ENCODE data around the gene DPP9. TPM values are rescaled to one million over a fixed set of nuclear protein-coding genes. Genes with fewer than 3 reads are reported as not detected.

The DPP9 gene
- total RNA-seq, 1 donor from 2014 or later, result 42.9 TPM

- Mint-ChIP-seq H3K36me3 (peaks cover 12% of the 10 kb centered on the region), H3K9me3 (no peaks in the 10 kb centered on the region), H3K4me3 (no peak overlapping the region), H3K27me3 (no peaks in the 10 kb centered on the region), H3K27ac (no peak overlapping the region), H3K4me1 (ENCODE audit: unreplicated experiment) (no peaks in the 10 kb centered on the region)
- TF ChIP-seq CTCF (conservative IDR thresholded peaks at IDR 0.05), result no peak
- DNase-seq (ENCODE audit: extremely low spot score, unreplicated experiment), result no peak
These were observed 12.4 kb downstream of the DPP9 start for GRCh38 chr19:4711211-4711610.

- no peaks in the 10 kb centered on the region for H3K9me3 Mint-ChIP-seq
- H3K4me1 Mint-ChIP-seq (ENCODE audit: unreplicated experiment), result no peaks in the 10 kb centered on the region
- H3K27ac Mint-ChIP-seq, result no peak overlapping the region
- no peak for TF ChIP-seq CTCF (conservative IDR thresholded peaks at IDR 0.05)
- no peak for DNase-seq (ENCODE audit: extremely low spot score, unreplicated experiment)
- H3K4me3 Mint-ChIP-seq, result no peak overlapping the region
- H3K36me3 Mint-ChIP-seq, result peaks cover 12% of the 10 kb centered on the region
- H3K27me3 Mint-ChIP-seq, result no peaks in the 10 kb centered on the region
These were observed 13.4 kb downstream of the DPP9 start for GRCh38 chr19:4710281-4710600.

- no peak for TF ChIP-seq CTCF (conservative IDR thresholded peaks at IDR 0.05)
- no peaks in the 10 kb centered on the region for H3K9me3 Mint-ChIP-seq
- peaks cover 9% of the 10 kb centered on the region for H3K36me3 Mint-ChIP-seq
- DNase-seq (ENCODE audit: extremely low spot score, unreplicated experiment), result no peak
- no peaks in the 10 kb centered on the region for H3K4me1 Mint-ChIP-seq (ENCODE audit: unreplicated experiment)
- H3K27ac Mint-ChIP-seq, result peak overlapping the region; percentile 36
- H3K27me3 Mint-ChIP-seq, result no peaks in the 10 kb centered on the region
- no peak overlapping the region for H3K4me3 Mint-ChIP-seq
These were observed 14.0 kb downstream of the DPP9 start for GRCh38 chr19:4709440-4710280.

GRCh38 chr19:4707956-4708650 is 15.5 kb downstream of the DPP9 start:
- DNase-seq (ENCODE audit: extremely low spot score, unreplicated experiment), result no peak
- H3K9me3 Mint-ChIP-seq, result no peaks in the 10 kb centered on the region
- H3K27ac Mint-ChIP-seq, result no peak overlapping the region
- H3K27me3 Mint-ChIP-seq, result no peaks in the 10 kb centered on the region
- no peaks in the 10 kb centered on the region for H3K4me1 Mint-ChIP-seq (ENCODE audit: unreplicated experiment)
- H3K4me3 Mint-ChIP-seq, result no peak overlapping the region
- peaks cover 5% of the 10 kb centered on the region for H3K36me3 Mint-ChIP-seq
- TF ChIP-seq CTCF (conservative IDR thresholded peaks at IDR 0.05), result no peak

- Mint-ChIP-seq H3K9me3 (no peaks in the 10 kb centered on the region), H3K4me1 (ENCODE audit: unreplicated experiment) (no peaks in the 10 kb centered on the region), H3K4me3 (no peak overlapping the region), H3K27me3 (no peaks in the 10 kb centered on the region), H3K36me3 (peaks cover 5% of the 10 kb centered on the region), H3K27ac (no peak overlapping the region)
- no peak for TF ChIP-seq CTCF (conservative IDR thresholded peaks at IDR 0.05)
- DNase-seq (ENCODE audit: extremely low spot score, unreplicated experiment), result no peak
These were observed 16.3 kb downstream of the DPP9 start for GRCh38 chr19:4707322-4707721.
